NCI-H524 (cell line): Measurements from ENCODE around the gene TROAP.
"Not testable (repeated sequence)": the region's sequence is repeated elsewhere in the genome, so short reads cannot be mapped to it uniquely, and the experiment has no call there.

Experiments used
- DNase-seq, 2 experiments: peaks; one replicate each; lab custom pipeline; 2025; lab: John Stamatoyannopoulos, UW

TROAP gene

GRCh38 chr12:49366652-49367380, 43.8 kb downstream of the TROAP start:
- peak; percentile 91 to 95 for DNase-seq

- peak; percentile 63 to 71 for DNase-seq
Observed at GRCh38 chr12:49367381-49368239, 44.6 kb downstream of the TROAP start, which contains the start of gene SPATS2. TSS of gene SPATS2 (plus strand) at chr12:49367462. CDS start at chr12:49461013, 93,551 bp downstream.

- no peak for DNase-seq
Observed at GRCh38 chr12:49368240-49368600, 45.2 kb downstream of the TROAP start.

- DNase-seq = peak in 1 of 2 experiments; percentile 43
Observed at GRCh38 chr12:49369411-49370145, 46.5 kb downstream of the TROAP start.

- DNase-seq = no peak
Observed at GRCh38 chr12:49370539-49370938, 47.5 kb downstream of the TROAP start.

- no peak for DNase-seq
Observed at GRCh38 chr12:49375406-49375805, 52.4 kb downstream of the TROAP start.

- no peak for DNase-seq
Observed at GRCh38 chr12:49377386-49377785, 54.3 kb downstream of the TROAP start.

GRCh38 chr12:49380184-49380583, 57.1 kb downstream of the TROAP start:
- DNase-seq = not testable (repeated sequence)
